B cell (primary cell): Measurements from ENCODE around the gene RESF1.

Source experiments
- EZH2 ChIP-seq: IDR thresholded peaks from 2 replicates; pipeline ENCODE4 v1.6.1; 2012; ENCODE audit warnings: borderline replicate concordance, low read depth, mild to moderate bottlenecking, moderate library complexity, low read length; ENCODE audit not compliant: insufficient read depth, poor library complexity, severe bottlenecking
- TF ChIP-seq, protein P1 (sequence below): fragments of 200-600 bp; IDR thresholded peaks from one replicate; pipeline ENCODE4 v1.8.0; 2022; ENCODE audit warnings: antibody characterized with exemption, mild to moderate bottlenecking

DNA sequence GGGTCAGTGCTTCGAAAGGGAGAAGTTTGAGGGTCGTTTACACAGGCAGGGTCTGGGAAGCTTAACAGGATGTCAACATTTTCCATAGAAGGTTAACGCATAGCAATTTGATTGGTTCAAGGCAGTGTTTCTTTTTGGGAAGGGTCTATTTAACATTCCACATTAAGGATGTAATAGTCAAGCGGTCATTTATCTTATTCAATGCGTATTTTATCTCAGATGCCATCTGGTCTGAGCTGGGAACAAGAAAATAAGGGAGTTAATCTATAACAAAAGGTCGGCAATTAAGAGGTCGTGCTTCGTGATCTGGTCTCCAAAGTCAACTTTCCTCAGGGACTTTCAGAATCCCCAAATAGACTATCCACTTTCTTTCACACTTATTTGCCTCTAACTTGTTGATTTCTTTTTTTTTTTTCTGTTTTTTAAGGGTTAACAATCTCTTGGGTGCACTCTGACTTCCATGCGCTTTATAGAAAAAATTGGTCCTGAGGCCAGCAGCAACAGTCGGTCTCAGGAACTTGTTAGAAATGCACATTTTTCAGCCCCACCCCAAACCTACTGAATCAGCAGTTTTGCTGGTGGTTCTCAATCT is 550 bp upstream of the RESF1 start:
- TF ChIP-seq, protein P1, sequence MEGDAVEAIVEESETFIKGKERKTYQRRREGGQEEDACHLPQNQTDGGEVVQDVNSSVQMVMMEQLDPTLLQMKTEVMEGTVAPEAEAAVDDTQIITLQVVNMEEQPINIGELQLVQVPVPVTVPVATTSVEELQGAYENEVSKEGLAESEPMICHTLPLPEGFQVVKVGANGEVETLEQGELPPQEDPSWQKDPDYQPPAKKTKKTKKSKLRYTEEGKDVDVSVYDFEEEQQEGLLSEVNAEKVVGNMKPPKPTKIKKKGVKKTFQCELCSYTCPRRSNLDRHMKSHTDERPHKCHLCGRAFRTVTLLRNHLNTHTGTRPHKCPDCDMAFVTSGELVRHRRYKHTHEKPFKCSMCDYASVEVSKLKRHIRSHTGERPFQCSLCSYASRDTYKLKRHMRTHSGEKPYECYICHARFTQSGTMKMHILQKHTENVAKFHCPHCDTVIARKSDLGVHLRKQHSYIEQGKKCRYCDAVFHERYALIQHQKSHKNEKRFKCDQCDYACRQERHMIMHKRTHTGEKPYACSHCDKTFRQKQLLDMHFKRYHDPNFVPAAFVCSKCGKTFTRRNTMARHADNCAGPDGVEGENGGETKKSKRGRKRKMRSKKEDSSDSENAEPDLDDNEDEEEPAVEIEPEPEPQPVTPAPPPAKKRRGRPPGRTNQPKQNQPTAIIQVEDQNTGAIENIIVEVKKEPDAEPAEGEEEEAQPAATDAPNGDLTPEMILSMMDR = no peak
- no peak for TF ChIP-seq EZH2
